ENCODE measurements around the gene MCRS1. TPM values are rescaled to one million over a fixed set of nuclear protein-coding genes. Genes with fewer than 3 reads are reported as not detected.

Gene MCRS1
- total RNA-seq, 1 donor from 2014 or later = 103 TPM

DNA sequence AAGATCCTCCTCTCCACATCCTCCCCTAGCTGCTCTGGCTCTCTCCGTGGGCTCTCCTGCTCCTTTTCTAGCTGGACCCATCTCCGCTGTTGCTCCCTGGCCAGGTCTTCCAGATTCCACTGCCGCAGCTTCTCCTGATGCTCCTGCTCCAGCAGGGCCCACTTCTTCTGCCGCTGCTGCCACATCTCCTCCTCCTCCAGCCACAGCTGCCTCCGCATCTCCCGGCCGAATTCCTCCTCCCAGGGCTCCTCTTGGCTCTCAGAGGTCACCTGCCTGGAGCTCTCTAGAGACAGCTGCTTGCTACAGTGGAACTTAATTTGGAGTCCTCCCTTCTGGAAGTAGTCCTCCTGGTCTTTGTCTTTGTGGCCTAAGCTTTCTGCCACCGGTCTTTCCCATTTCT is 32.0 kb upstream of the MCRS1 start:
- peaks cover 5% of the 10 kb centered on the region for H3K36me3 Mint-ChIP-seq (ENCODE audit: unreplicated experiment)
- no peak overlapping the region for H3K27ac Mint-ChIP-seq (ENCODE audit: unreplicated experiment)
- H3K4me3 Mint-ChIP-seq (ENCODE audit: unreplicated experiment) = no peak overlapping the region
- no peaks in the 10 kb centered on the region for H3K4me1 Mint-ChIP-seq (ENCODE audit: low read depth, unreplicated experiment)
- peaks cover 7% of the 10 kb centered on the region for H3K27me3 Mint-ChIP-seq (ENCODE audit: unreplicated experiment)
- TF ChIP-seq, protein P1, sequence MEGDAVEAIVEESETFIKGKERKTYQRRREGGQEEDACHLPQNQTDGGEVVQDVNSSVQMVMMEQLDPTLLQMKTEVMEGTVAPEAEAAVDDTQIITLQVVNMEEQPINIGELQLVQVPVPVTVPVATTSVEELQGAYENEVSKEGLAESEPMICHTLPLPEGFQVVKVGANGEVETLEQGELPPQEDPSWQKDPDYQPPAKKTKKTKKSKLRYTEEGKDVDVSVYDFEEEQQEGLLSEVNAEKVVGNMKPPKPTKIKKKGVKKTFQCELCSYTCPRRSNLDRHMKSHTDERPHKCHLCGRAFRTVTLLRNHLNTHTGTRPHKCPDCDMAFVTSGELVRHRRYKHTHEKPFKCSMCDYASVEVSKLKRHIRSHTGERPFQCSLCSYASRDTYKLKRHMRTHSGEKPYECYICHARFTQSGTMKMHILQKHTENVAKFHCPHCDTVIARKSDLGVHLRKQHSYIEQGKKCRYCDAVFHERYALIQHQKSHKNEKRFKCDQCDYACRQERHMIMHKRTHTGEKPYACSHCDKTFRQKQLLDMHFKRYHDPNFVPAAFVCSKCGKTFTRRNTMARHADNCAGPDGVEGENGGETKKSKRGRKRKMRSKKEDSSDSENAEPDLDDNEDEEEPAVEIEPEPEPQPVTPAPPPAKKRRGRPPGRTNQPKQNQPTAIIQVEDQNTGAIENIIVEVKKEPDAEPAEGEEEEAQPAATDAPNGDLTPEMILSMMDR (IDR thresholded peaks at IDR 0.05; ENCODE audit: partially characterized antibody, unreplicated experiment) = no peak
- H3K9me3 Mint-ChIP-seq (ENCODE audit: unreplicated experiment) = peaks cover 2% of the 10 kb centered on the region
- no peak for DNase-seq

DNA sequence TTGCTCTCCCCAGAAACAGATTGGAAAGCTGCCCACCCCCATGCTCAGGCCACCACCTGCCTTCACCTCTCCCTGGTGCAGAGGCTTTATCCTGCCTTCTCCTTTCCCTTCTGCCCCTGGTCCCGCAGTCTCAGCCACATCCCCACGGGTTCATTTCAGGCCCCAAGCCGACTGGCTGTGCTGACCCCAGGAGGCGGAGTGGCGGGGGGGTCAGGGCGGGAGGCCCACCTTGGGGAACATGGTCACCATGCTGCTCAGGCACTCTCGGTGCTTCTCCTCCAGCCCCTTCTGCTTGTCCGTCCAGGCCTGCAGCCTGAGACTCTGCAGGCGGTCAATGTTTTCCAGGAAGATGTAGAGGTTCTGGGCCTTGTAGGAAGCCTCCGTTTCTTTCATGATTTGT is 30.6 kb upstream of the MCRS1 start:
- H3K27ac Mint-ChIP-seq (ENCODE audit: unreplicated experiment) = no peak overlapping the region
- DNase-seq = no peak
- no peaks in the 10 kb centered on the region for H3K4me1 Mint-ChIP-seq (ENCODE audit: low read depth, unreplicated experiment)
- peaks cover 5% of the 10 kb centered on the region for H3K36me3 Mint-ChIP-seq (ENCODE audit: unreplicated experiment)
- H3K4me3 Mint-ChIP-seq (ENCODE audit: unreplicated experiment) = no peak overlapping the region
- H3K9me3 Mint-ChIP-seq (ENCODE audit: unreplicated experiment) = peaks cover 2% of the 10 kb centered on the region
- peaks cover 7% of the 10 kb centered on the region for H3K27me3 Mint-ChIP-seq (ENCODE audit: unreplicated experiment)
- TF ChIP-seq, protein P1 (IDR thresholded peaks at IDR 0.05; ENCODE audit: partially characterized antibody, unreplicated experiment) = no peak

DNA sequence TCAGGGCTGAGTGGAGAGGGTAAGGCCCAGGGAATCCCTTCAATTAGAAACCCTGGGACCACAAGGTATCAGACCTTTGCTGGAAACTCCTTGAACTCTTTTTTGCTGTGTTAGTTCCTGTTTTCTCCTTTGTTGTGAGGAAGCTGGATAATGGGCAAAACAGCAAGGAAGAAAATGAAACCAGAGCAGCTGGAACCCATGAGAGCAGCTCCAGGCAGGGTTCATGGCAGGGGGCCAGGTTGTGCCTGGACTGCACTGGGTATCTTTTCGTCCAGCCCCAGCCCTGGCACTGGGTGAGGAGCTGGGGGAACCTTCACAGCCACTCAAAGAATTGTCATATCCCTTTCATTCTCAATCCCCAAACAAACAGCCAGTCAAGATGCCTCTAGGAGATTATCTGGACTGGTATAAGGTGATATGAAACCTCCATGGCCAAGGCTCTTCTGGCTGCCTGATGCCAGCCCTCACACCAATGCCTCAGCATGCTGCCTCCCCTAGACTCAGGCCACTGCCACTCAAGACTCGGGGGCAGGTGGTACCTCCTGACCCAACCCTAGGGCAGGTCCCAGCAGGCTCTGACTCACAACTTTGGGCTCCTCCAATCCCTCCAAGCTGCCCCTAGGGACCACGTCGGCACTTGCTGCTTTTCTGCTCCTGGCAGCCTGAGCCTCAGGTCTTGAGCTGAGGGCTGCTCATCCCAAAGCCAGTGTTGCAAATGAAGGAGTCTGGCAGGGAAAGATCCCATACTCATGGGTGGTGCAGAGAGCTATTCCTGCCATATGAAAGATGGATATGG is 21.0 kb upstream of the MCRS1 start:
- H3K4me3 Mint-ChIP-seq (ENCODE audit: unreplicated experiment) = no peak overlapping the region
- H3K9me3 Mint-ChIP-seq (ENCODE audit: unreplicated experiment) = peaks cover 5% of the 10 kb centered on the region
- H3K27ac Mint-ChIP-seq (ENCODE audit: unreplicated experiment) = no peak overlapping the region
- H3K27me3 Mint-ChIP-seq (ENCODE audit: unreplicated experiment) = peaks cover 4% of the 10 kb centered on the region
- peaks cover 6% of the 10 kb centered on the region for H3K36me3 Mint-ChIP-seq (ENCODE audit: unreplicated experiment)
- peaks cover 17% of the 10 kb centered on the region for H3K4me1 Mint-ChIP-seq (ENCODE audit: low read depth, unreplicated experiment)
- TF ChIP-seq, protein P1 (IDR thresholded peaks at IDR 0.05; ENCODE audit: partially characterized antibody, unreplicated experiment) = no peak
- DNase-seq = no peak

DNA sequence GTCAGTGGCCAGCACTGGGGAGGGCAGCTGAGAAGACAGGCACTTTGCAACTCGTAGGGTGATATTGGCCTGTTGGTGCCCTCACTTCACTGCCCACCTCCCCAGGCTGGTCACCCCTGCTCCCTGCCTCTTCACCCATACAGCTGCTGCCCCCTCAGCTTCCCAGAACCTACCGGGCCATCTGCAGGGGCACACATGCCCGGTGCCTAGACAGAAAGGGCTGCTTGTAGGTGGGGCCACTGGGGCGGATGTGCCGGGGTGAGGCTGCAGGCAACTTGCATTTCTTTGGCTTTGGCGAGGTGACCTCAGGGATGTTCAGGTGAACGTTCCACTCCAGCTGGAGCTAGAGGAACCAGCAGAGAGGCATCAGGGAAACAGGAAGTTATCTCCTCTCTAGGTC is 20.3 kb upstream of the MCRS1 start:
- H3K36me3 Mint-ChIP-seq (ENCODE audit: unreplicated experiment) = peaks cover 6% of the 10 kb centered on the region
- no peak overlapping the region for H3K4me3 Mint-ChIP-seq (ENCODE audit: unreplicated experiment)

More for the DNA sequence above, 20.3 kb upstream of the MCRS1 start:
- Mint-ChIP-seq H3K9me3 (ENCODE audit: unreplicated experiment) (peaks cover 5% of the 10 kb centered on the region), H3K4me1 (ENCODE audit: low read depth, unreplicated experiment) (peaks cover 20% of the 10 kb centered on the region), H3K27ac (ENCODE audit: unreplicated experiment) (no peak overlapping the region), H3K27me3 (ENCODE audit: unreplicated experiment) (peaks cover 4% of the 10 kb centered on the region)
- no peak for DNase-seq
- TF ChIP-seq, protein P1 (IDR thresholded peaks at IDR 0.05; ENCODE audit: partially characterized antibody, unreplicated experiment) = no peak

All from glutamatergic neuron (in vitro differentiated cells).